Upper lobe of left lung (tissue), 6 donors: Measurements from ENCODE around the gene PCNX3. TPM values are rescaled to one million over a fixed set of nuclear protein-coding genes. Genes with fewer than 3 reads are reported as not detected.

ENCODE experiments used
- ATAC-seq, 2 donors: fragments of 200-7000 bp; cut with Tn5 transposase; one replicate each; pipeline ENCODE4 v1.9.1; 2022; ENCODE audit warnings: mild to moderate bottlenecking in 2 of 2, moderate library complexity in 2 of 2; ENCODE audit not compliant: low FRiP score in 2 of 2
- DNase-seq, 2 donors: peaks; one replicate each; pipeline ENCODE4 v3.0.0-alpha.2; 2019 to 2020
- H3K27ac ChIP-seq, 4 donors: fragments of 200-600 bp; sonication (generic); one replicate each; pipeline ENCODE4 v1.5.1; 2016 to 2019
- H3K27me3 ChIP-seq, 4 donors: fragments of 200-600 bp; sonication (generic); one replicate each; pipeline ENCODE4 v1.5.1; 2017 to 2019
- H3K36me3 ChIP-seq, 4 donors: fragments of 200-600 bp; sonication (generic); one replicate each; pipeline ENCODE4 v1.5.1; 2016 to 2019
- H3K4me1 ChIP-seq, 4 donors: fragments of 200-600 bp; sonication (generic); one replicate each; pipeline ENCODE4 v1.5.1; 2018 to 2019
- H3K4me3 ChIP-seq, 4 donors: fragments of 200-600 bp; sonication (generic); one replicate each; pipeline ENCODE4 v1.5.1; 2017 to 2019; ENCODE audit warnings: mild to moderate bottlenecking in 2 of 4, moderate library complexity in 1 of 4
- H3K9me3 ChIP-seq, 4 donors: fragments of 200-600 bp; sonication (generic); one replicate each; pipeline ENCODE4 v1.5.1; 2018 to 2019
- CTCF ChIP-seq, 6 experiments: fragments of 450-650 bp in 4 of 6; fragments of 200-600 bp in 2 of 6; sonication (generic) in 2 of 6; IDR thresholded peaks; one replicate each; pipeline ENCODE4 v1.5.1; 2016 to 2019; ENCODE audit warnings: antibody characterized with exemption in 6 of 6
- EP300 ChIP-seq, 4 donors: sonication (generic); formaldehyde crosslinking; IDR thresholded peaks; one replicate each; pipeline ENCODE4 v1.5.1; 2017; ENCODE audit warnings: antibody characterized with exemption in 4 of 4, control low read depth in 2 of 4
- POLR2A ChIP-seq, 4 donors: fragments of 450-650 bp; IDR thresholded peaks; one replicate each; pipeline ENCODE4 v1.5.1; 2016 to 2017; ENCODE audit warnings: antibody characterized with exemption in 4 of 4, mild to moderate bottlenecking in 2 of 4
- POLR2AphosphoS5 ChIP-seq, 2 donors: sonication (generic); formaldehyde crosslinking; IDR thresholded peaks; one replicate each; pipeline ENCODE4 v1.5.1; 2017; ENCODE audit warnings: antibody characterized with exemption in 2 of 2
- WGBS, 2 donors: methylation state at CpG; one replicate each; pipeline ENCODE4 v1.1.5; 2017 to 2018; 5-methylcytosine and 5-hydroxymethylcytosine counted together
- total RNA-seq, 6 donors: library from RNA; depleted of rRNA in 4 of 6; stranded (reverse); fragments of >200 nt in 4 of 6; gene quantifications; one replicate each; pipeline versions ENCODE4 v1.1.0 to v1.2.1, GENCODE V29; 2016 to 2021
- donor health status: DM: no; HTN: no; CAD: no; lungs with moderate emphysema.
- donor health status: DM: no; HTN: yes; CAD: no; lungs with severe emphysema.

Gene PCNX3
- total RNA-seq, 6 donors from 2014 or later: 26.7 to 63.9 (median 43.9) TPM

- DNase-seq (peak in 1 of 2 donors; percentile 72), ATAC-seq (peak in 1 of 2 donors; percentile 1)
- Histone ChIP-seq H3K9me3 (no peaks in the 10 kb centered on the region), H3K36me3 (peaks cover 11 to 57% (median 36%) of the 10 kb centered on the region in 4 donors), H3K4me1 (peaks cover 53 to 76% (median 67%) of the 10 kb centered on the region in 4 donors), H3K27ac (peak overlapping the region; percentile 89 to 99 (median 96)), H3K27me3 (no peaks in the 10 kb centered on the region), H3K4me3 (peak overlapping the region in 3 of 4 donors; percentile 47 to 76 (median 71))
- TF ChIP-seq POLR2AphosphoS5 (IDR thresholded peaks at IDR 0.05) (peak; percentile 66 to 81), POLR2A (IDR thresholded peaks at IDR 0.05) (peak in 1 of 4 donors; percentile 27), EP300 (IDR thresholded peaks at IDR 0.05) (peak in 2 of 4 donors; percentile 64 to 73), CTCF (IDR thresholded peaks at IDR 0.05) (no peak)
- 42 to 52% methylated on average over 5 to 6 of the region's 8 CpGs for WGBS, 2 donors
Observed at GRCh38 chr11:65639623-65640482, 24.3 kb downstream of the PCNX3 start.

GRCh38 chr11:65640483-65641296, 25.1 kb downstream of the PCNX3 start:
- Histone ChIP-seq H3K4me3 (peak overlapping the region; percentile 31 to 71 (median 42)), H3K9me3 (no peaks in the 10 kb centered on the region), H3K27ac (peak overlapping the region; percentile 89 to 99 (median 96)), H3K27me3 (no peaks in the 10 kb centered on the region), H3K4me1 (peaks cover 53 to 82% (median 67%) of the 10 kb centered on the region in 4 donors), H3K36me3 (peaks cover 5 to 57% (median 34%) of the 10 kb centered on the region in 4 donors)
- WGBS, 2 donors: 64 to 68% methylated on average over 10 to 20 of the region's 35 CpGs
- peak in 1 of 4 donors; percentile 30 for TF ChIP-seq POLR2A (IDR thresholded peaks at IDR 0.05)
- TF ChIP-seq CTCF (IDR thresholded peaks at IDR 0.05): no peak
- TF ChIP-seq EP300 (IDR thresholded peaks at IDR 0.05): no peak
- no peak for TF ChIP-seq POLR2AphosphoS5 (IDR thresholded peaks at IDR 0.05)
- ATAC-seq: peak; percentile 16 to 39
- peak; percentile 80 to 88 for DNase-seq

GRCh38 chr11:65641297-65642013, 25.9 kb downstream of the PCNX3 start:
- no peak for ATAC-seq
- no peaks in the 10 kb centered on the region for H3K9me3 ChIP-seq
- no peak for TF ChIP-seq POLR2A (IDR thresholded peaks at IDR 0.05)
- peak overlapping the region; percentile 31 to 71 (median 42) for H3K4me3 ChIP-seq
- H3K36me3 ChIP-seq: peaks cover 4 to 57% (median 33%) of the 10 kb centered on the region in 4 donors
- no peaks in the 10 kb centered on the region for H3K27me3 ChIP-seq
- DNase-seq: peak in 1 of 2 donors; percentile 50
- H3K4me1 ChIP-seq: peaks cover 53 to 85% (median 67%) of the 10 kb centered on the region in 4 donors
- 58 to 69% methylated on average over 7 to 9 of the region's 16 CpGs for WGBS, 2 donors
- peak overlapping the region; percentile 89 to 99 (median 96) for H3K27ac ChIP-seq

DNA sequence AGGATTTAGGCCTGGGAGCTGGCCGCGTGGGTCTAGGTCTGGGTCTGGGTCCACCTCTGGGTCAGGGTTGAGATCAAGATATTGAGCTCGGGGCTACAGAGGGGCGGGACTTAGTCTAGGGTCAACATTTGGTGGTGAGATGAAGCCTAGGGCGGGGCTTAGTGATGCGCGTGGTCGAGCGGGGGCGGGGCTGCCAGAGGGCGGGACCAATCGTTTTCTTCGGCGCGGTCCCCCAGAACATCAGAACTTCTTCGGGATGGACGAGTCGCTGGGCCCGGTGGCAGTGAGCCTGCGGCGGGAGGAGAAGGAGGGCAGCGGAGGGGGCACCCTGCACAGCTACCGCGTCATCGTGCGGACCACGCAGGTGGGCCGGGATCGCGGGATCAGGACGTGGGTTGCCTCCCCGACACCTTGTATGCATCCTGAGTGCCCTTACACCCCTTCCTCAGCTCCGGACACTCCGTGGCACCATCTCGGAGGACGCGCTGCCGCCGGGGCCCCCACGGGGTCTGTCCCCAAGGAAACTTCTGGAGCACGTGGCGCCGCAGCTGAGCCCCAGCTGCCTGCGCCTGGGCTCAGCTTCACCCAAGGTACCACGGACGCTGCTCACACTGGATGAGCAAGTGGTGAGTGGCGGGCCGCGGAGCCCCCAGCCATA, 26.6 kb downstream of the PCNX3 start:
- H3K9me3 ChIP-seq: no peaks in the 10 kb centered on the region
- peak overlapping the region; percentile 89 to 99 (median 96) for H3K27ac ChIP-seq
- H3K4me1 ChIP-seq: peaks cover 51 to 85% (median 66%) of the 10 kb centered on the region in 4 donors
- H3K36me3 ChIP-seq: peaks cover 4 to 56% (median 33%) of the 10 kb centered on the region in 4 donors
- DNase-seq (peak in 1 of 2 donors; percentile 86), ATAC-seq (no peak)
- H3K27me3 ChIP-seq: no peaks in the 10 kb centered on the region
- TF ChIP-seq POLR2A (IDR thresholded peaks at IDR 0.05): no peak
- TF ChIP-seq POLR2AphosphoS5 (IDR thresholded peaks at IDR 0.05): no peak
- TF ChIP-seq EP300 (IDR thresholded peaks at IDR 0.05): no peak
- no peak for TF ChIP-seq CTCF (IDR thresholded peaks at IDR 0.05)
- 39 to 54% methylated on average over 13 to 36 of the region's 49 CpGs for WGBS, 2 donors
- H3K4me3 ChIP-seq: peak overlapping the region in 3 of 4 donors; percentile 37 to 71 (median 47)
